Measurements from ENCODE around the gene CECR2.

Gene CECR2

GRCh38 chr22:17601031-17601430 lies 231.8 kb downstream of the CECR2 start:
- no peak for DNase-seq
- Histone ChIP-seq H3K9me3 (no peaks in the 10 kb centered on the region), H3K27ac (no peak overlapping the region), H3K36me3 (peaks cover 41 to 64% (median 50%) of the 10 kb centered on the region in 3 donors), H3K4me1 (no peaks in the 10 kb centered on the region), H3K4me3 (no peak overlapping the region), H3K27me3 (no peaks in the 10 kb centered on the region)
- no peak for TF ChIP-seq CTCF (IDR thresholded peaks at IDR 0.05)
- intact Hi-C loops (cut with DNase I; ENCODE audit: low total_unique reads), result no loop called here

- Histone ChIP-seq H3K4me1 (no peaks in the 10 kb centered on the region), H3K9me3 (no peaks in the 10 kb centered on the region)
- no peak for TF ChIP-seq CTCF (IDR thresholded peaks at IDR 0.05)
These were observed 234.4 kb downstream of the CECR2 start for GRCh38 chr22:17603668-17604067.

GRCh38 chr22:17606496-17606895 lies 237.2 kb downstream of the CECR2 start:
- intact Hi-C loops (cut with DNase I; ENCODE audit: low total_unique reads), result no loop called here
- H3K27ac ChIP-seq, result no peak overlapping the region
- DNase-seq, result no peak

More at GRCh38 chr22:17603668-17604067, 234.4 kb downstream of the CECR2 start:
- Histone ChIP-seq H3K27me3 (no peaks in the 10 kb centered on the region), H3K4me3 (no peak overlapping the region), H3K36me3 (peaks cover 15 to 56% (median 44%) of the 10 kb centered on the region in 3 donors), H3K27ac (no peak overlapping the region)
- intact Hi-C loops (cut with DNase I; ENCODE audit: low total_unique reads), result no loop called here
- DNase-seq, result no peak

More at GRCh38 chr22:17606496-17606895, 237.2 kb downstream of the CECR2 start:
- Histone ChIP-seq H3K36me3 (peaks cover 2 to 51% (median 37%) of the 10 kb centered on the region in 3 donors), H3K9me3 (no peaks in the 10 kb centered on the region), H3K27me3 (no peaks in the 10 kb centered on the region), H3K4me1 (peaks cover 0 to 5% (median 0%) of the 10 kb centered on the region in 4 donors), H3K4me3 (no peak overlapping the region)
- no peak for TF ChIP-seq CTCF (IDR thresholded peaks at IDR 0.05)

Data from tibial artery (tissue), 4 donors.